Stimulated activated CD4-positive, alpha-beta T cell treated with anti-CD3 and anti-CD28 coated beads, Interleukin-1b, Interleukin-23, amount 100 ng/mL, for 4 hours (primary cell): ENCODE measurements around the gene MS4A7.
A peak's percentile ranks its signal among the peaks of the same experiment; 100 is the strongest.
"Not testable (repeated sequence)": the region's sequence is repeated elsewhere in the genome, so short reads cannot be mapped to it uniquely, and the experiment has no call there.

Experiments used
- DNase-seq, 2 donors: peaks; one replicate each; pipeline ENCODE4 v3.0.0-alpha.2; 2020; ENCODE audit warnings: low read depth in 2 of 2

Gene MS4A7

GRCh38 chr11:60378354-60378753, at the start of gene MS4A7:
TSS of gene MS4A7 (plus strand) at chr11:60378532. CDS start at chr11:60383142, 4,610 bp downstream.
- DNase-seq, result no peak

- no peak for DNase-seq
These were observed 45.5 kb upstream of the MS4A7 start for GRCh38 chr11:60332846-60333245.

- DNase-seq, result peak; percentile 30 to 51
These were observed 44.2 kb upstream of the MS4A7 start for GRCh38 chr11:60334005-60334620.

GRCh38 chr11:60336767-60337391, 41.5 kb upstream of the MS4A7 start:
- no peak for DNase-seq

GRCh38 chr11:60338053-60338452, 40.3 kb upstream of the MS4A7 start:
- DNase-seq, result no peak

- no peak for DNase-seq
These were observed 39.0 kb upstream of the MS4A7 start for GRCh38 chr11:60339356-60339755.

GRCh38 chr11:60343094-60343704, 35.1 kb upstream of the MS4A7 start:
- no peak for DNase-seq

- no peak for DNase-seq
These were observed 34.2 kb upstream of the MS4A7 start for GRCh38 chr11:60344146-60344545.

GRCh38 chr11:60345489-60345888, 32.8 kb upstream of the MS4A7 start:
- DNase-seq, result no peak

- no peak for DNase-seq
These were observed 31.1 kb upstream of the MS4A7 start for GRCh38 chr11:60347084-60347797.

- no peak for DNase-seq
These were observed 30.2 kb upstream of the MS4A7 start for GRCh38 chr11:60348116-60348515.

- DNase-seq, result no peak
These were observed 28.3 kb upstream of the MS4A7 start for GRCh38 chr11:60349990-60350389.

- no peak for DNase-seq
These were observed 20.6 kb upstream of the MS4A7 start for GRCh38 chr11:60357771-60358170.

- no peak for DNase-seq
These were observed 17.7 kb upstream of the MS4A7 start for GRCh38 chr11:60360621-60361020.

GRCh38 chr11:60362241-60362640, 16.1 kb upstream of the MS4A7 start:
- no peak for DNase-seq

GRCh38 chr11:60363542-60364470, 14.5 kb upstream of the MS4A7 start:
- peak; percentile 20 to 27 for DNase-seq

- not testable (repeated sequence) for DNase-seq
These were observed 11.9 kb upstream of the MS4A7 start for GRCh38 chr11:60366262-60366904.

- no peak for DNase-seq
These were observed 11.3 kb upstream of the MS4A7 start for GRCh38 chr11:60367009-60367408.

- no peak for DNase-seq
These were observed 10.4 kb upstream of the MS4A7 start for GRCh38 chr11:60367896-60368295.

- DNase-seq, result no peak
These were observed 8.0 kb upstream of the MS4A7 start for GRCh38 chr11:60370252-60370810.
